GM21717 (cell line): ENCODE data around the gene MAML3.

ENCODE experiments used
- ATAC-seq: cut with Tn5 transposase; IDR thresholded peaks from one replicate; pipeline ENCODE4 v1.9.1; 2021; ENCODE audit warnings: mild to moderate bottlenecking, moderate library complexity; ENCODE audit not compliant: unreplicated experiment

MAML3 gene

DNA sequence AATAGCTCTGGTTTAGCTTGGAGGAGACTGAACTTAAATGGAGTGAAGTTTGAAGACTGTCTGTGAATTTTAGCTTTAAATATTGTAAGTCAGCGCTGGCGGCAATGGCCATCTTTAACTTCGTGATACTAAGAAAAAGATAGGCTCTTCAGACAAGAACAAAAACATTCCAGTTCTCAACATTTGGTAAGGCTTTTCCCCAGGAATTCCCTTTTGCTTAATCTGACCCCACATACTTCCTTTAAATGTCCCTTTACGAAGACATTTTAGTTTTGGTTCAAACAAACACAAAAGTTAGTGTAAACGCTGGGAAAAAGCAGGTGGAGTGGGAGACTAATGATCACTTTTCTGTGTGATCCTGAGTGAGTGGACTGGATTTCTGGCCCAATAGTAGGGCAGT is 106.2 kb downstream of the MAML3 start:
- ATAC-seq, result no peak

DNA sequence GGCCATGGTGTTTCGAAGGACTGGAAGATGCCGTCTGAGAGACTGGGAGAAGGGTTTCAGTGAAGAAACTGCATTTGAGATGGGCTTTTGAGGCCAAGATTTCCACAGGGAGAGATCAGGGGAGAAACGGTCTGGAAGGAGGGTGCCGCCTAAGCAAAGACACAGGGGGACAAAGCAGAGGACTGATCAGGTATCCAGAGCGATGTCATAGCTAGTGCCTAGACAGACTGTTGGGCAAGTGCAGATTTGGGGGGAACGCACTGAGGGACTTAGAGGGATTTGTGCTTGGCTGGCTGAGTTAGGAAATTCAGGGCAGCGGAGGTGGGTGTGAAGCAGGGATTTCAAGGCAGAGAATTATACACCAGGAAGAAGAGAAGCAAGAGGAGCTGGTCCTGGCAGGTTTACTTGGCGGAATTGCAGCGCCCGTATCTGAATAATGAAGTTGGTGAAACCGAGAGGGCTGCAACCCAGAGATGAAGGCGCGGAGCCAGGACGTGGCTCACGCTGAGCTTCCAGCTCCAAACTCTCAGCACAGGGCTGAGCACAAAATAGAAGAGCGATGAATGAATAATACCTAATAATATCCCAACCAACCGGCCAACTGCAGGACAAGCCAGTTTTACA is 106.9 kb downstream of the MAML3 start:
- no peak for ATAC-seq

DNA sequence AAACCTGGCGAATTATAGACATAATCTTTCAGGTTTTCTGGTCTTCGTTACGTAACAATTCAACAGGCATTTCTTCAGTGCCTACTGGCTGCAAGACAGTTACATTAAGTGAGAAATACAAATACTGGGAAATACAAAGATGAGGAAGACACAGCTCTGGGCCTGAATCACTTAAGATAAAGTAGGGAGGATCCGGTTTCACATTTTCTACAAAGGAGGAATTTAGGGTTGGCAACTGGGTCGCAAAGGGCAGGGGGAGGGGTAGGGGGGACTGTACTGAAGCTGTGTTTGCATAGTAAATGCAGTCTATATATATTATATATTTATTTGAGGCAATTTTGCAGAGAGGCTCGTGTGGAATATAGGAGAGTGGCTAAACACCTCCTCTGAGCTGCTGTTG is 107.4 kb downstream of the MAML3 start:
- no peak for ATAC-seq

DNA sequence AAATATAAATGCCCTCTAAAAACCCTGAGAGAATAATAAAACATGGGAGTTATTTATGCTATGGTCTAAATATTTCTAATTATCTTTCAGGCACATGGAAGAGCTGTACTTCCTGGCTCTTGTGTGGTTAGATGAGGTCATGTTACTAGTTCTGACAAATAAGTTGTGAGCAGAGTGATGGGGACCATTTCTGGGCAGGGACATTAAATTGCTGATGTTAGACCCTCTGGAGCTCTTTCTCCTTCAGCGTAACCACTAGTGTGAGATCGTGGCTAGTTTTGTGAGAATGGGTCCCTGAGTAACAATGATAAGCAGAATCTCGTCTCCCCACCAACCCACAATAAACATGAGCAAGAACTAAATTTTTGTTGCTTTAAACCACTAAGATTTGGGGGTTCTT is 108.0 kb downstream of the MAML3 start:
- no peak for ATAC-seq

DNA sequence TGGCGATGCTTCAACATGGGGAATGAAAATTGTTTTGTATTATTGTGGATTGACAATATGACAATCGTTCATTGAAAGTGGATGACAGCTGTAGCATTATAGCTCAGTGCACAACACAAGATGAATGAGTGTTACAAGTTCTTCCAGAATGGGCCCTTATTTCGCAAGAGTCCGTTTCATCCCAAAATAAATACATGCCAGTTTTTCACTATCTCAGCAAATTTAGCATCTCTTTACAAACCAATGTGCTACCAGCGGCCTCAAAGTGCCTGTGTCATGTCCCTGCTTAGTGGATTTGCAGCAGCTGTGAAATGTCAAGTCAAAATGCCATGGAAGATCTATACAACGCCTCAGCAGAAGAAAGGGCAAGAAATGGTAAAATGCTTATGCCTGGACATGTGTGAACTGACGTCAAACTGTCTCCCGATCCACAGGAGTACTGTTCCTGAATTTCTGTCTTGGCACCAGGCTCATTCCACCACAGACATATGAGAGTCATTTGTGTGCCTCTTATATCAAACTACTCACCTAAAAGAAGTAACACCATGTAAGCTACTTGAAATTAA is 109.6 kb downstream of the MAML3 start:
- ATAC-seq, result no peak

DNA sequence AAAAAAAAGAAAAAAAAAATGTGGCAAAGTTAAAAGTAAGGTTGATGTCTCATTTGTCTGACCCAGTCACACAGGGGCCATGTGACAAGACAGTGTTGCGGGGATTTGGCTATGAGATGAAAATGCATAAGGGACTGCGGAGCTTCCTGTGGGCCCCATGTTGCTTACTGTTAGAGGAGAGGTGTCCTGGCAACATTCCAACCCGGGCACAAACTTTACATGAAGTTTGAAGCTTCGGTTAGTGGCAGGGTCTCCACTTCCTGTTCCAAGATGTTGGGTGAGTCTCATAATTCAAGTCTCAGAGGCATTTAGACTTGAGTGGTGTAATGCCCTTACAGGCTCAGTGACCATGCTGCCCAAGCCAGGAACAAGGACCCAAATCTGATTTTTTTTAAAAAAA is 111.3 kb downstream of the MAML3 start:
- ATAC-seq, result no peak

DNA sequence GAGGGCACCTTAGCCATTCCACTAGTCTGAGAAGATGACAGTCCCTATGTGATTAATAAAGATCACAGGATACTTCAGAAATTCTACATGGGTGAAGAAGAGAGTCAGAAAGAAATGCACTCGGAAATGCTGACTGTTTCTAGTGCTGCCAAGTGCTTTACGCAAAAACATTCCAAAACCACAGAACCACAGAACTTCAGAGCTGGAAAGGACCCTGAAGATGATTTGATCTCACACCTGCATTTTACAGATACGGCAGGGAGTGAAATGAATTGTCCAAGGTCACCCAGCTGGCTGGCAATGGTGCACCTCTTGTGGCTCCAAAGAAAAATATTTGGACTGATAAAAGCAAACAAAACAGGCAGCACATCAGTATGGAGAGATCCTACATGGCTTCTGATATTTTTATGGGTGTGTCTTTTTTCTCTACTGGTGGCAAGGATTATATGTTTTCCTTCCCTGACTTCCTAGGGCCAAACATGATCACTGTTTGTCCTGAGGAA is 115.9 kb downstream of the MAML3 start:
- ATAC-seq, result no peak

DNA sequence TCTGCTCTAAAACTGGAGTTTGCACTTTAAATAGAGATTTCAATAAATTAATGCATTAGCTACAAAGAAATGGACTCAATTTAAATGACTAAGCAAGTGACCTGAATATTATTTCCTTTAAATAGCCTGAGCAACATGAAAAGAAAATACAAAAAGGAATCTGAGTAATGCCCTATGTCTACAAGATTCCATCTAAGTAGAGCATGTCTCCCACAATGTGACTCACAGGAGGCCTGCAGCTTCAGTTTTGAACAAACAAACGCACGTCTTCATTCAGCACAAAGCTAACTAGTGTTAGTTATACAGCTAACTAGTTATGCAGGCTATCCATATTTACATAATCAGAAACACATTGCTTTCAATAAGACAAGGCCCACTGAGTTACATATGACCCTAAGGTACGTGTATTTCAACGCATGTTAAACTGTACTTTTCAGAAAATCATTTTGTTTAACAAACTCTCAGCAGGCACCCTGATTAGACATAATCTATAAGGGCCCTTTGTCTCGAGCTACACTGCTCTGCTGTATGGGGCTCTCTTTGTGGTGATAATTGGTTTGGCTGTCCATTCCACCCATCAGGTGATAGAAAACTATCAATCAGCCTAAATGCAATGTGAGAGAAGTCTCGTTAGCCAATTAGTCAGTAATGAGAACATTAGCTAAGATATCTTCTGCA is 116.5 kb downstream of the MAML3 start:
- no peak for ATAC-seq

DNA sequence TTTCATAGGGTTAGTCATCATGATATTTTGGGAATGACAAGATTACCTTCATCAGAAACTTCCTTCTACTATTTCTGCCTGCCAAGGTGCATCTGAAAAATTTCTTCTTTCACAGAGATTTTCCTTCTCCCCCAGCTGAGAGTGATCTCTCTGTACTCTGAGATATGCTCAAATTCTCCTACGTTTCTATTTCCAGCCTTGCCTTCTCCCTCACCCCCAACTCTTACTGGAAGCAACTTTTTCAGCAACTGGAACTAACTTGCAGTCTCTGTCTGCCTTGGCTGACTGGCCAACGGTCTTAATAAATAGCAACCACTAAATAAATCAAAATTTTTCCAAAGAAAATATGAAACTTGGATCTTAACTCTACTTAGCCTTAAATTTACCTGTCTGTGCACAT is 122.3 kb downstream of the MAML3 start:
- ATAC-seq, result no peak

DNA sequence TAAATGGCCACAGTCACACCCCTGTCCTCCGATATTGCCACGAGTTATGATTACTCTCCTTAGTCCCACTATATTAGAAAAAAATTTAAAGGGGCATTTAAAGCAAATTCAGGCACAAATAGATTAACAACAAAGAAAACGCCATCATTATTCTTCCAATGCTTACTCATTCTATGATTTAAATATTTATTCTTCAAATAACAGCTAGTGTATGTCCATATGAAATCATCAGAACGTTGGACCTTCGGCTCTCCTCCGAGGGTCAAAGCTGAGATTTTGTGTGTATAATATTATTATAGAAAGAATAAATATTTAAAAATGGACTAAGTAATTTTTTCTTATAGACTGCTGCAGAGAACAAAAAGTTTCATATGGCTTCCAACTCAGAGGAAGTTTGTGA is 122.9 kb downstream of the MAML3 start:
- no peak for ATAC-seq

DNA sequence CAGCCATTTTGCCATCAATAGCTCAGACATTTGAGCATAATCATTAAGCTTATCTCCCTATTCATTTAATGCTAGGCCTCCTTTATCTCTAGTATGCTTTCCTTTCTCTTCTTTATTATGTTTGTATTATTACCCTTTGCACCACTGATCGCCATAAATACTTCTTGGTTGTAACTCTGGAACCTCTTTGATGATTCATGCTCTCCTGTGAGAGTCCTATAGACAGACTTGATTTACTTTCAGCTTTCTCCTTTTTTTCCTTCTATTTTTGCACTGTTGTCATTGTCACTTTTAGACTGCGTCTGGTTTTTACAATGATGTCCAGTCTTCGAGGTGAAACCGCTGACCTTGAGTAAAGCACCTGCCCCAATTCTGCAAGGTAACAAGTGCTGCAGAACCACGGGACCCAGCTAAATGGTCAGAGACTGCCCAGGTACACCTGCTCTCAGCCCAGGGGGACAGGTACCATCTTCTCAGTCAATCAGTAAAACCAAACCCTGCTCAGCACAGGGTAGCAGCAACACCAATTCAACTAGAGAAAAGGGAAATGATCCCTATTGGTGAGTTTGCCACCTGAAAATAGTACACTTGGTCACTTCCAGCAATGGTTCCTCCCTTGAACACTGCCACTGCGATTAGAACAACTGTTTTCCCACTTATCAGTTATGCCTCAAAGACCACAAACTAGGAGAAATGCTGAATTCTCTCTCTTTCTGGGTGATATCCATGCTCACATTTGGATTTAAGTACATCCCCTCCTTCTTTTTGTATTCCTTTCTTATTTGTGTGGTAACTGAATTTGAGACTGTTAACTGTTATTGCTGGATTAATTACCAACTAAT is 125.1 kb downstream of the MAML3 start:
- no peak for ATAC-seq

DNA sequence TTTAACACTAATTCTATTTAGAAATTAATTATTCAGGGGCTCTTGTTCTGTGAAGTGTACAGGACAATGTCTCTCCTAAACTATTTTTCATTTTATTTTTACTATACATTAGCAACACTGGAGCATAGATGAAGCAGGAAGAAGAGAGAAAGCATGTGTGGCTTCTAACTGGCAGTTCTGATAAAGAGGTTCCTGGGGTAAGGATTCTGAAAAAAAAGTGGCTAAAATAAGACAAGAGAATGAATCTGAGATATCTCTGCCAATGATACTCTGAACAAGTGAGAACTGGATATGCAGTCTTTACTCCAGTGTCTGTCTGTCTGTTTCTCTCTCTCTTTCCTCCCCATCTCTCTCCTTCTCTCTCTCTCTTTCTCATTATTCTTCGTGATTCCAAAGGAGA is 125.9 kb downstream of the MAML3 start:
- no peak for ATAC-seq

DNA sequence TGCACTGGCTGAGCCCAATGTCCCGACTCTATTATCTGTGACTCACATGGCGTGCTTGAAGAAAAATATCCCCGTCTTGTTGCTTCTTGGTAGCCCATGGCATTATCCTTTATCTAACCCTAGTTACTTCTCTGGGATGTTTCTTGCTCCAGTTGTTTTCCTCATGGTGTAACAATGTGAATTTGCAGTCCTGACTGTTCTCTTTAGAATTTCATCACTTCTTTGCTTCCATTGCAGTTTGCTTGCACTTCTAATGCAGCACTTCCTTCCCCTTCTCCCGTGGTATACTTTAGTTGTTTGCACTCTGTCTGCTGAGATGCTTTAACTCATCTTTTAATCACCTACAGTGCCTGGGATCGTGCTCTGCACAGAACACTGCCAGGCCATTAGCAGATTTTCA is 126.9 kb downstream of the MAML3 start:
- ATAC-seq, result no peak

DNA sequence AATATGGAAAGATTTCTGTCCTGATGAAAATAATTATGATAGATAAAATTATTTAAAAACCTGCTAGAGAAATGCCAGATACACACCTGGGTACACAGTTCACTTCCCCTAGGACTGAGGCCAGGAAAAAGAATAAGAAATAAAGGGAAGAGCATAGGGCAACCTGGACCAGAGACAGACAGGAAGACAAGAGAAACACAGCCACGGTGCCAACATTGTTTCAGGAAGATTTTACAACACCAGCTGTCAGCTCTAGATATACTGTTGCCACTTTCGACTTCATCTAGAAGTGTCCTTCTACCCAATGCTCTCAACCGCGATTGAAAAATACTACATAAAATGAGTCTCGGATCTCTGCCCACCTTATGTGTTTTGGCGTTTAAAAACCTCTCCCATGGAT is 128.5 kb downstream of the MAML3 start:
- ATAC-seq, result no peak

DNA sequence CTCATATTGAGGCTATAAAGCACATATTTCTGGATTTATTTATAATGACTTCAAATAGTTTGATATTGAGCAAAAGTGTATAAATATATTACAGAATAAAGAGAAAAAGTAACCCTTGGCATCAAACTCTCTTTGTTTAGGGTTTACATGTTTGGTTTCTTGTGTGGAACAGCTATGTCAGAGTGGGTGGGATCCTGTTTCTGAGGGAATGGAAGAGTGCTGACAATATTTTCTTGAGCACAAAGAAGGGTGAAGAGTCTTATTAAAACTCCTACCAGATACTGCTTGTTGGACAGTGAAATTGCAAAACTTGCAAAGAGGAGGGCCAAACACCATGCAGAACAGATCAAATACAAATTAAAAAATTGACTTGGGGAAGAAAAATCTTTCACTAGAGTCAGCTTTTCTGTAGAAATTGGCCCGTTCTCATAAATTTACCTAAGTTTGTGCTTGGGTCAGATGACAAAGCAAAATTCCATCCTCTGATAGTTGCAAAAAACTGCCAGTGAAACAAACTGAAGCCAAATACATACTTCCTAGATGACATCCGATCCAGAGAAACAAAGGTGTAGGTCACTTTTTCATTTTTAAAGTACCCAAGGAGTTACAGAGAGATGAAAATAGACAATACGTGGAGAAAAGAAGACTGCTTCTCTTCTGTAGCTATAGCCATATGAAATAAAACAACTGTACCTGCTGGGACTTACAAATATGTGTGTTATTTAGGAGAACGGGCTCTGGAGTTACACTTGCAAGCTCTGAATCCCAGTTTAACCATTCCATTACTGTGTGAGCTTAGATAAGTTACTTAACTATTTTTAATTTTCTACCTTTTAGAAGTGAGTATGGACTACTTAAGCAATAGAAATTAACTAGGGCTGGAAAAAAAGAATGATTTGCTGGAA is 133.3 kb downstream of the MAML3 start:
- no peak for ATAC-seq

DNA sequence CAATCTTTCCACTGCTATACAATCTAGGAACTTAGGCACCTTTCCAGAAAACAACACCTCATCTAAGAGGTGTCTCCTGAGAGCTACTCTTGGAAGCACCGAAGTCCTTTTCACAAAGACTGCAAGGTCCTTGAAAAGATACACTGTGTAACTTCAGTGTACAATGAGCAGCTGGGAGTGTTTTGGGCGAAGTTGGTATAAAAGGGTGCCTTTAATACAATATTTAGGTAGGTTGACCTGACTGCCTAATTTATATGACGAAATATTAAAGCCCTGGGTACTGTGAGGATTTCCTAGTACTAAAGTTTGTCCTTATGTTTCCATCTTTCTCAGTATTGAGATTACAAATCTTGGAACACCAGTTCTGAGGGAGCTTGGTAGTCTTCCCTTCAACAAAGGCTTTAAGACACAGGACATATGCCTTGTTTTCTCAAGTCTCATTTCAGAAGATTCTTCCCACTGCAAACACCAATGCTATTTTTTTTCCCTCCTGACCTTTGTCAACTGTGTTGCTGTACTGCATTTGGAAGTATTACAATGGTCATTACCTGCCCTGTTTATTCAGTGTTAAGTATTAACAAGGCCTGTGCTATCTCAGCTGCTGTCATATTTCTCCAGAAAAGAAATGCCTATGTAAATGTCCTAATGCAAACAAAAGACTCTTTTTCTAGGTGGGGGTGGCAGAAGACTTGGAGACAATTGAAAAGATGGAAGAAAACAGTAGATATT is 134.2 kb downstream of the MAML3 start:
- ATAC-seq, result no peak

DNA sequence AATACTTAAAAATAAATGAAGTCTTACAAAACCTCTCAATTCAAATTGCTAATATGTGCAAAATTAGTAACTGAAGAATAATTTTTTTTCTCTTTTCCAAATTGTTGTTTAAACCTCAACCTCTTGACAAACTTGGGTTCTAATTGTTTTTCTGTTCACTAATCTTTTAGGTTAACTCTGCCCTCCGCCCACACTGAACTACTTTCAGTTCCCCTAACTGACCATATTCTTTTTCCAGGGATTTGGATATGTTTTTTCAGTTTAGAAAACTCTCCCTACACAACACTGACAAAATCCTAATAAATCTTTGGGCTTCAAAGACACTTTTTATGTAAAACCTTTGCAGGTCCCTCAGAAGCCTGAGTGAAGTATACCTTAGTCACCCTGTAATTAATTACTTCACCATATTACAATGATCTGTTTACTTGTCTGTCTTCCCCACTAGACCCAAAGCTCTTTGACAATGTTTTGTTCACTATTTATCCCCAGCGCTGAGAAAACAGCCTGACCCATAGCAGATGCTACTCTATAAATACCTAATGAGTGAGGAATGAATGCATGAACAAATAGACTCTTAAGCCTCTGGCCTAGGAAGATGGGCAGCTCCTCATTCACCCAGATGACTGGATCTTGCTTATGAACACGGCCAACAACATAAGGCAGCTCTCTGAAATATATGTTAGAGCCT is 134.9 kb downstream of the MAML3 start:
- ATAC-seq, result no peak

DNA sequence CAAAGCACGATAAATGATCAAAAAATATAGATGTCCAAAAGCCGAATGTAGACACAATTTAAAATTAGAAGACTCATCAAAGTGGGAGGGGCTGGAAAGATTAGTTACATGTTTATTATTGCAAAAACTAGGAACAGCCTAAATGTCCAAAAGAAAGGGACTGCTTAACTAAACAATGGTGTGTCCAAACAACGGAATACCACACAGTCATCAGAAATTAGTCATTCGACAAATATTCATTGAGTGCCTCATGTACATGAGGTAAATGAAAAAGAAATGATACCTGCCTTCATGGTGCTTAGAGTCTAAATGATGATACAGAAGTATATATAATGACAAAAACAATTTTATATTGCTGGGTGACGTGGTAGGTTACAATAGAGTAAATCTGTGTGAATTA is 139.7 kb downstream of the MAML3 start:
- no peak for ATAC-seq
